H1 (cell line): Measurements from ENCODE around the gene POLR1D. TPM values are rescaled to one million over a fixed set of nuclear protein-coding genes. Genes with fewer than 3 reads are reported as not detected.

ENCODE experiments used
- CTCF ChIA-PET: fragments of 300-600 bp; sonication (Branson Sonifier 250); formaldehyde crosslinking; loops from one replicate; lab custom pipeline; 2021; ENCODE audit not compliant: partially characterized antibody; lab: Charles Lee
- POLR2A ChIA-PET: fragments of 300-600 bp; sonication (Branson Sonifier 250); formaldehyde crosslinking; loops from one replicate; lab custom pipeline; 2021; ENCODE audit warnings: inconsistent platforms; ENCODE audit not compliant: partially characterized antibody; lab: Charles Lee
- DNase-seq, 2 experiments: peaks; one replicate each; pipeline versions ENCODE4 v3.0.0 to v3.0.0-alpha.2; 2010 to 2022; ENCODE audit warnings: low spot score in 2 of 2, low read depth in 1 of 2, mixed read lengths in 1 of 2
- FAIRE-seq: peaks from 2 replicates; lab custom pipeline; 2011; peaks lifted over from hg19 to GRCh38; lab: Jason Lieb, UNC
- H2AFZ ChIP-seq: 2 replicates; pipeline ENCODE4 v1.8.1; 2012; ENCODE audit warnings: low read length, inconsistent platforms
- H2AK5ac ChIP-seq: 2 replicates; pipeline ENCODE4 v1.6.1; 2013; ENCODE audit warnings: low read depth, low read length
- H2BK120ac ChIP-seq: replicated peaks from 2 replicates; pipeline ENCODE3; 2013; ENCODE audit warnings: low read depth, low read length, inconsistent platforms
- H2BK12ac ChIP-seq: 2 replicates; pipeline ENCODE4 v1.6.1; 2013; ENCODE audit warnings: low read depth, low read length
- H2BK15ac ChIP-seq: 2 replicates; pipeline ENCODE4 v1.6.1; 2013; ENCODE audit warnings: low read length
- H2BK20ac ChIP-seq: 2 replicates; pipeline ENCODE4 v1.6.1; 2013; ENCODE audit warnings: low read length
- H2BK5ac ChIP-seq: 2 replicates; pipeline ENCODE4 v1.6.1; 2013; ENCODE audit warnings: low read depth, low read length
- H3K14ac ChIP-seq: 2 replicates; pipeline ENCODE4 v1.6.1; 2013; ENCODE audit warnings: inconsistent platforms; ENCODE audit not compliant: insufficient read length
- H3K18ac ChIP-seq: 2 replicates; pipeline ENCODE4 v1.6.1; 2013; ENCODE audit warnings: low read length; ENCODE audit errors: extremely low read depth
- H3K23ac ChIP-seq: 2 replicates; pipeline ENCODE4 v1.6.1; 2013; ENCODE audit warnings: inconsistent platforms; ENCODE audit not compliant: insufficient read length
- H3K23me2 ChIP-seq: 2 replicates; pipeline ENCODE4 v1.6.1; 2013; ENCODE audit warnings: low read depth, low read length
- H3K27ac ChIP-seq: 2 replicates; pipeline ENCODE4 v1.6.1; 2011; ENCODE audit warnings: low read depth, low read length, inconsistent platforms
- H3K27me3 ChIP-seq, 4 experiments: replicated peaks in 1 of 4; 1 replicate in 1 of 4; 2 replicates in 3 of 4; pipeline versions ENCODE4 v1.6.1 to v1.8.1; 2011 to 2013; ENCODE audit warnings: low read length in 3 of 4, mild to moderate bottlenecking in 3 of 4, inconsistent platforms in 2 of 4, mixed read lengths in 2 of 4, moderate library complexity in 1 of 4; ENCODE audit not compliant: control insufficient read depth in 3 of 4, insufficient read depth in 3 of 4; ENCODE audit errors: extremely low read depth in 1 of 4
- H3K36me3 ChIP-seq, 4 experiments: 2 replicates each; pipeline versions ENCODE4 v1.6.1 to v1.8.1; 2011 to 2013; ENCODE audit warnings: mild to moderate bottlenecking in 4 of 4, low read length in 3 of 4, moderate library complexity in 2 of 4, control low read depth in 1 of 4, inconsistent platforms in 1 of 4; ENCODE audit not compliant: insufficient read depth in 4 of 4, control insufficient read depth in 2 of 4
- H3K4ac ChIP-seq: replicated peaks from 2 replicates; pipeline ENCODE3; 2013; ENCODE audit warnings: low read length, low read depth, mixed read lengths, inconsistent platforms; ENCODE audit not compliant: insufficient read length
- H3K4me1 ChIP-seq, 4 experiments: replicated peaks in 1 of 4; 1 replicate in 1 of 4; 2 replicates in 3 of 4; pipeline versions ENCODE4 v1.6.1 to v1.8.1; 2011 to 2013; ENCODE audit warnings: low read length in 3 of 4, inconsistent platforms in 2 of 4, mixed read lengths in 1 of 4; ENCODE audit not compliant: insufficient read depth in 4 of 4, control insufficient read depth in 3 of 4
- H3K4me2 ChIP-seq, 2 experiments: 2 replicates each; pipeline versions ENCODE4 v1.6.1 to v1.8.1; 2011 to 2013; ENCODE audit warnings: low read depth in 2 of 2, low read length in 2 of 2, control low read depth in 1 of 2, inconsistent platforms in 1 of 2, mild to moderate bottlenecking in 1 of 2; ENCODE audit not compliant: insufficient read depth in 1 of 2
- H3K4me3 ChIP-seq, 4 experiments: fragments of 200-600, 300-600 bp in 1 of 4; sonication (generic), shearing (Covaris generic), sonication (Bioruptor Twin) in 1 of 4; 2 replicates each; pipeline versions ENCODE4 v1.5.1 to v1.8.1; 2011 to 2016; ENCODE audit warnings: low read length in 4 of 4, low read depth in 3 of 4, control low read depth in 2 of 4, inconsistent platforms in 2 of 4, mild to moderate bottlenecking in 2 of 4, mixed read lengths in 1 of 4, moderate library complexity in 1 of 4; ENCODE audit not compliant: insufficient read depth in 2 of 4; ENCODE audit errors: extremely low read depth in 1 of 4
- H3K56ac ChIP-seq: replicated peaks from 2 replicates; pipeline ENCODE3; 2013; ENCODE audit warnings: low read depth, mild to moderate bottlenecking, mixed read lengths, low read length, inconsistent platforms; ENCODE audit not compliant: insufficient read length
- H3K79me1 ChIP-seq: 2 replicates; pipeline ENCODE4 v1.6.1; 2013; ENCODE audit warnings: low read depth, low read length, control low read depth
- H3K79me2 ChIP-seq, 2 experiments: 2 replicates each; pipeline versions ENCODE4 v1.6.1 to v1.8.1; 2012 to 2013; ENCODE audit warnings: low read length in 2 of 2, mild to moderate bottlenecking in 2 of 2, inconsistent platforms in 1 of 2; ENCODE audit not compliant: insufficient read depth in 2 of 2, control insufficient read depth in 1 of 2
- H3K9ac ChIP-seq, 4 experiments: replicated peaks in 1 of 4; 1 replicate in 1 of 4; 2 replicates in 3 of 4; pipeline versions ENCODE4 v1.6.1 to v1.8.1; 2011 to 2013; ENCODE audit warnings: low read depth in 3 of 4, low read length in 3 of 4, control low read depth in 2 of 4, mild to moderate bottlenecking in 2 of 4, moderate library complexity in 2 of 4, inconsistent platforms in 1 of 4; ENCODE audit errors: extremely low read depth in 1 of 4
- H3K9me3 ChIP-seq, 2 experiments: 2 replicates each; pipeline versions ENCODE4 v1.6.1 to v1.8.1; 2012 to 2013; ENCODE audit warnings: mild to moderate bottlenecking in 2 of 2, moderate library complexity in 2 of 2, control low read depth in 1 of 2, inconsistent platforms in 1 of 2, low read depth in 1 of 2, low read length in 1 of 2, mixed read lengths in 1 of 2; ENCODE audit not compliant: insufficient read depth in 2 of 2
- H4K20me1 ChIP-seq, 2 experiments: replicated peaks in 1 of 2; 2 replicates each; pipeline versions ENCODE3 to v1.8.1; 2011 to 2013; ENCODE audit warnings: inconsistent platforms in 2 of 2, low read length in 2 of 2, mild to moderate bottlenecking in 1 of 2; ENCODE audit not compliant: insufficient read depth in 2 of 2, control insufficient read depth in 1 of 2
- H4K5ac ChIP-seq: 2 replicates; pipeline ENCODE4 v1.6.1; 2013; ENCODE audit warnings: low read length, low read depth, mixed read lengths, inconsistent platforms; ENCODE audit not compliant: insufficient read length
- H4K8ac ChIP-seq: 2 replicates; pipeline ENCODE4 v1.8.0; 2013; ENCODE audit warnings: mild to moderate bottlenecking, moderate library complexity, low read length, inconsistent platforms; ENCODE audit not compliant: insufficient read depth; ENCODE audit errors: extremely low read depth
- H4K91ac ChIP-seq: replicated peaks from 2 replicates; pipeline ENCODE3; 2013; ENCODE audit warnings: low read length, mixed read lengths, inconsistent platforms; ENCODE audit not compliant: insufficient read length
- BACH1 ChIP-seq: IDR thresholded peaks from 2 replicates; pipeline ENCODE4 v1.6.1; 2012; ENCODE audit warnings: low read length, improper control_type of control experiment
- CHD1 ChIP-seq: IDR thresholded peaks from 2 replicates; pipeline ENCODE4 v1.6.1; 2012; ENCODE audit warnings: low read depth, low read length, improper control_type of control experiment
- CHD2 ChIP-seq: IDR thresholded peaks from 2 replicates; pipeline ENCODE4 v1.6.1; 2012; ENCODE audit warnings: low read length, improper control_type of control experiment
- FOSL1 ChIP-seq: IDR thresholded peaks from 2 replicates; pipeline ENCODE4 v1.6.1; 2011; ENCODE audit warnings: mild to moderate bottlenecking, low read depth, low read length, moderate library complexity; ENCODE audit not compliant: insufficient read depth
- HDAC2 ChIP-seq, 2 experiments: fragments of 300-600 bp in 1 of 2; sonication (generic) in 1 of 2; IDR thresholded peaks; 2 replicates each; pipeline ENCODE4 v1.6.1; 2011 to 2012; ENCODE audit warnings: low read depth in 2 of 2, low read length in 2 of 2, mild to moderate bottlenecking in 2 of 2, moderate library complexity in 2 of 2, borderline replicate concordance in 1 of 2, inconsistent platforms in 1 of 2
- KDM1A ChIP-seq: fragments of 200-600, 300-600 bp; sonication (generic); IDR thresholded peaks from 2 replicates; pipeline ENCODE4 v1.7.1; 2016; ENCODE audit warnings: mild to moderate bottlenecking, low read length, borderline replicate concordance
- KDM4A ChIP-seq: IDR thresholded peaks from one replicate; pipeline ENCODE4 v1.7.1; 2012; ENCODE audit warnings: low read depth, mild to moderate bottlenecking, moderate library complexity, low read length, inconsistent platforms; ENCODE audit not compliant: severe bottlenecking
- NANOG ChIP-seq: IDR thresholded peaks from 2 replicates; pipeline ENCODE4 v1.6.1; 2011; ENCODE audit warnings: low read length, low read depth, mild to moderate bottlenecking, inconsistent platforms; ENCODE audit not compliant: insufficient read depth, poor library complexity, severe bottlenecking
- SP2 ChIP-seq: IDR thresholded peaks from 2 replicates; pipeline ENCODE4 v1.6.1; 2012; ENCODE audit warnings: mild to moderate bottlenecking, low read length, inconsistent platforms
- SRF ChIP-seq: IDR thresholded peaks from 2 replicates; pipeline ENCODE4 v1.6.1; 2011; ENCODE audit warnings: mild to moderate bottlenecking, low read depth, low read length, moderate library complexity
- TAF1 ChIP-seq: IDR thresholded peaks from 2 replicates; pipeline ENCODE4 v1.6.1; 2011; ENCODE audit warnings: mild to moderate bottlenecking, low read depth, low read length
- TAF7 ChIP-seq: optimal IDR thresholded peaks from 2 replicates; pipeline ENCODE3; 2011; ENCODE audit warnings: low read depth, mild to moderate bottlenecking, inconsistent platforms, low read length, moderate library complexity, borderline replicate concordance
- WGBS, 2 experiments: shearing (Covaris generic) in 1 of 2; methylation state at CpG; one replicate each; pipeline versions ENCODE4 v1.1.6 to v1.1.7; 2013 to 2015; ENCODE audit warnings: low lambda C conversion rate in 2 of 2, mixed read lengths in 2 of 2, inconsistent platforms in 1 of 2, low coverage in 1 of 2, missing lambda C conversion rate in 1 of 2; ENCODE audit not compliant: insufficient replicate concordance in 2 of 2, insufficient coverage in 1 of 2, insufficient read length in 1 of 2; ENCODE audit errors: extremely low coverage in 1 of 2, missing lambda C conversion rate in 1 of 2; 5-methylcytosine and 5-hydroxymethylcytosine counted together
- polyA plus RNA-seq, 7 experiments: library from polyadenylated mRNA; depleted of rRNA in 3 of 7; stranded (reverse) in 5 of 7; unstranded in 2 of 7; fragments of >200 nt in 5 of 7; fragments of 200-250 nt in 2 of 7; gene quantifications; 1 replicate in 5 of 7; 2 replicates in 1 of 7; 4 replicates in 1 of 7; pipeline versions ENCODE4 v1.2.1 to v1.2.3, GENCODE V29; 2011 to 2013; ENCODE audit warnings: missing spikeins in 2 of 7, mixed read lengths in 2 of 7
- total RNA-seq: library from RNA; stranded (reverse); fragmentation: NEBNext Ultra II Directional; extraction: Animal tissue kit (Norgen Biotek cat#: 25700); gene quantifications from 2 replicates; pipeline ENCODE4 v1.2.1, GENCODE V29; 2021
- TF ChIP-seq, protein P1 (sequence below): IDR thresholded peaks from 2 replicates; pipeline ENCODE4 v1.6.1; 2011; ENCODE audit warnings: low read depth, mild to moderate bottlenecking, low read length; ENCODE audit not compliant: insufficient read depth

The POLR1D gene
- total and polyA plus RNA-seq, 2 of the 8 experiments (the other 6 are each of a cell fraction or from before 2014, with no cell fraction given), result 226 to 232 TPM

GRCh38 chr13:27607125-27607524 lies 14.6 kb upstream of the POLR1D start:
- H2AFZ ChIP-seq, result no peak overlapping the region
- FAIRE-seq (peak; percentile 42), DNase-seq (no peak)
- no peak overlapping the region for H3K9ac ChIP-seq
- no peak overlapping the region for H2BK120ac ChIP-seq
- H3K18ac ChIP-seq, result no peak overlapping the region
- no peak overlapping the region for H3K56ac ChIP-seq
- H3K4me1 ChIP-seq, result peaks cover 0 to 3% (median 1%) of the 10 kb centered on the region in 4 experiments; a peak in 4 of 7 replicates
- H3K79me2 ChIP-seq, result peaks cover 0 to 85% of the 10 kb centered on the region in 2 experiments; a peak in 3 of 4 replicates
- H3K27me3 ChIP-seq, result no peaks in the 10 kb centered on the region
- no peak overlapping the region for H3K23ac ChIP-seq
- no peak overlapping the region for H3K4me2 ChIP-seq
- no peak overlapping the region for H3K4me3 ChIP-seq
- H2BK15ac ChIP-seq, result no peak overlapping the region
- CTCF ChIA-PET, result interaction anchor here (1.5 kb wide), 1 partner anchor 21 kb away, joined by 3 read pairs; no protein-coding TSS in a partner anchor
- no peak overlapping the region for H2BK12ac ChIP-seq
- H2AK5ac ChIP-seq, result no peak overlapping the region
- no peak overlapping the region for H3K27ac ChIP-seq
- POLR2A ChIA-PET, result interaction anchor here (1.9 kb wide), 1 partner anchor 13 kb away, joined by 6 read pairs; the partner anchor contains the start of gene LNX2
- WGBS, 2 experiments, result 71% methylated on average over 4 of the region's 4 CpGs; no CpG with 5 or more reads in 1 of the 2 experiments
- H2BK20ac ChIP-seq, result no peak overlapping the region
- H4K20me1 ChIP-seq, result peaks cover under 1 to 1% of the 10 kb centered on the region in 2 experiments
- no peak overlapping the region for H3K14ac ChIP-seq
- H3K4ac ChIP-seq, result no peak overlapping the region
- H4K8ac ChIP-seq, result no peak overlapping the region
- no peaks in the 10 kb centered on the region for H3K36me3 ChIP-seq
- H3K79me1 ChIP-seq, result peaks cover 6% of the 10 kb centered on the region; the same call in 1 of the 2 replicates
- no peak overlapping the region for H2BK5ac ChIP-seq
- no peak overlapping the region for H4K5ac ChIP-seq
- no peak overlapping the region for H4K91ac ChIP-seq
- H3K9me3 ChIP-seq, result no peaks in the 10 kb centered on the region
- H3K23me2 ChIP-seq, result no peaks in the 10 kb centered on the region
- TF ChIP-seq CHD1 (no peak), CHD2 (no peak), KDM4A (no peak), TAF1 (no peak), FOSL1 (no peak), BACH1 (no peak), SRF (no peak), NANOG (no peak), SP2 (no peak), HDAC2 (IDR thresholded peaks at IDR 0.05; ENCODE audit: borderline replicate concordance in 1 of 2, low read depth in 2 of 2, low read length in 2 of 2) (no peak), TAF7 (no peak), KDM1A (no peak)
- TF ChIP-seq, protein P1, sequence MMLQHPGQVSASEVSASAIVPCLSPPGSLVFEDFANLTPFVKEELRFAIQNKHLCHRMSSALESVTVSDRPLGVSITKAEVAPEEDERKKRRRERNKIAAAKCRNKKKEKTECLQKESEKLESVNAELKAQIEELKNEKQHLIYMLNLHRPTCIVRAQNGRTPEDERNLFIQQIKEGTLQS, result no peak
